ENCODE results near the gene C14orf39. TPM values are rescaled to one million over a fixed set of nuclear protein-coding genes. Genes with fewer than 3 reads are reported as not detected.
"Not testable (repeated sequence)": the region's sequence is repeated elsewhere in the genome, so short reads cannot be mapped to it uniquely, and the experiment has no call there.

C14orf39 gene
- total RNA-seq, 1 donor from 2014 or later, result not detected

- DNase-seq (no peak), ATAC-seq (ENCODE audit: poor library complexity) (no peak)
- intact Hi-C loops (cut with DNase I), result no loop called here
Observed at GRCh38 chr14:60505448-60505847, 19.6 kb upstream of the C14orf39 start.

DNA sequence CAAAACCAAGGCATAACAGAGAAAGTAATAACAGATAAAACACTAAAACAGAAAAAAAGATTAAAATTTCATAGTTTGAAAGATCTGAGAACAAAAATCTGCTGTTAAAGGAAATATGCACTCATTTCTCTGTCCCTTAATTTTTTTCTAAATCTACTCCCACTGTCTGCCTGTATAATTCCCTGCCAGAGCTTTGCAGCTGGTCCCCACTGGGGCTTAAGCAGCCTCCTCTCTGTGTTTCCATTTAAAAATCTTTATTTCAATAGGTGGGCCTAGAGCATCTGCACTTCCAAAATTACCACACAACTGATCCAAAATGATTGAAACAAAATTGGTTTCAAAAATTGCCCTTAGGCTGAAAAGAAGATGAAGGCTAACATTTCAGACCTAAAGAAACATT is 16.7 kb upstream of the C14orf39 start:
- ATAC-seq (ENCODE audit: poor library complexity) (no peak), DNase-seq (no peak)
- intact Hi-C loops (cut with DNase I), result no loop called here

DNA sequence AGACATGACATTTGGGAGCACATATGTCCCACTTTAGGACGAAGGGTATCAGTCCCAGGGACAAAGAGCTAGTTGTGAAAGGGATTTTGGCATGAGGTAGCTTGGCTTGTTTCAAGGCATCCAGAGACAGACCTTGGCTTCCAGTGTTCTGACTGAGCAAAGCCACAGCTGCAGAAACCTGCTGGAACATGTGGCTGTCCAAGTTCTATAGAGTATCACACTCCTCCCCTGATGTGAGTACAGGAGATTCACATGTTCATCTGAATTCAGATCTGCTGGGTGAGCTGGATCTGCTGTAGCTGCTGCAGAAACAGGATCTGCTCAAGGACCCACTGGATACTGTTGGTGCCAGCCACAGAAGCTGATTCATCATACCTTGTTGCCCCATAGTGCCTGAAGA is 10.1 kb upstream of the C14orf39 start:
- intact Hi-C loops (cut with DNase I), result no loop called here
- no peak for DNase-seq
- no peak for ATAC-seq (ENCODE audit: poor library complexity)

DNA sequence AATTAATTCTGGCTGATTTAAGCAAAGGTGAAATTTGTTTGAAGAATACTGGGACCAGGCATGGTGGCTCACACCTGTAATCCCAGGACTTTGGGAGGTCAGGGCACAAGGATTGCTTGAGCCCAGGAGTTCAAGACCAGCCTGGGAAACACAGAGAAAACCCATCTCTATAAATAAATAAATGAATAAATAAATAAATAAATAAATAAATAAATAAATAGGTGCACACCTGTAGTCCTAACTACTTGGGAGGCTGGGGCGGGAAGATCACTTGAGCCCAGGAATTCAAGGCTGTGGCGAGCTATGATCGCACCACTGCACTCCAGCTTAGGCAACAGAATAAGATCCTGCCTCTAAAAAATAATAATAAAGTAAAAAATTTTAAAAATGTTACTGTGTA is 4.4 kb upstream of the C14orf39 start:
- intact Hi-C loops (cut with DNase I), result no loop called here
- ATAC-seq (ENCODE audit: poor library complexity) (no peak), DNase-seq (no peak)

- DNase-seq (no peak), ATAC-seq (ENCODE audit: poor library complexity) (no peak)
- intact Hi-C loops (cut with DNase I), result no loop called here
Observed at GRCh38 chr14:60488175-60488574, 2.3 kb upstream of the C14orf39 start.

- no peak for DNase-seq
- no peak for ATAC-seq (ENCODE audit: poor library complexity)
- intact Hi-C loops (cut with DNase I), result no loop called here
Observed at GRCh38 chr14:60487211-60487610, 1.3 kb upstream of the C14orf39 start.

DNA sequence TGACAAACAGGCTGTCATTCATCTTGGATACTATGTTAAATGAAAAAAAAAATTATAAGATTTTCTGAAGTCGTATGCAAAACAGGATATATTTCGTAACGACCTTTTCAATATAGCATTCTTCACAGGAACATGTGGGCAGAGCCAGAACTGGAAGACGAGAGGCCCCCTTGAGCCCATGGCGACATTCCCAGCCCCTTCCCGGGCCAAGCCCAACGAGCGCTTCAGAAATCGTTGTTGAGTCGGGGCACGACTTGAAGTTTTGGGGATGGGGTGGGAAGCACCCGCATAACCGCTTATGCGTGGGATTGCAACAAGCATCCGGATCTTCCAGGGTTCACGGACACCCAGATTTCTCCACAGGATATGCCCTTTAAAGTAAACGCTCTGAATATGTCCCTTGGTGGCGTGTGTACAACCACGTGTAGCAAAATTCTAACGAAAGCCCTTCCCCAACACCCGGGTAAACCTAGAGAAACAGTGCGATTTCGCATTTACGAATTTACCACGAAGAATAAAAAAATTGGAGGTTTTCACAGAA is 736 bp downstream of the C14orf39 start:
- ATAC-seq (ENCODE audit: poor library complexity), result no peak

GRCh38 chr14:60482743-60483142 is 3.1 kb downstream of the C14orf39 start:
- ATAC-seq (ENCODE audit: poor library complexity) (no peak), DNase-seq (no peak)
- intact Hi-C loops (cut with DNase I), result no loop called here

More for the DNA sequence above, 736 bp downstream of the C14orf39 start:
- no peak for DNase-seq
- intact Hi-C loops (cut with DNase I), result no loop called here

DNA sequence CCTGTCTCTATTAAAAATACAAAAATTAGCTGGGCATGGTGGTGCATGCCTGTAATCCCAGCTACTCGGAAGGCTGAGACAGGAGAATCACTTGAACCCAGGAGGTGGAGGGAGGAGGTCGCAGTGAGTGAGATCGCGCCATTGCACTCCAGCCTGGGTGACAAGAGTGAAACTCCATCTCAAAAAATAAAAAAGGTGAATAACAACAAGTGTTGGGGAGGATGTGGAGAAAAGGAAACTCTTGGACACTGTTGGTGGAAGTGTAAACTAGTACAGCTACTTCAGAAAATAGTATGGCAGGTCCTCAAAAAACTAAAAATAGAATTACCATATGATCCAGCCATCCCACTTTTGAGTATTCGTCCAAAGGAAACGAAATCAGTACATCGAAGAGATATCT is 5.6 kb downstream of the C14orf39 start:
- intact Hi-C loops (cut with DNase I), result not testable (repeated sequence)

DNA sequence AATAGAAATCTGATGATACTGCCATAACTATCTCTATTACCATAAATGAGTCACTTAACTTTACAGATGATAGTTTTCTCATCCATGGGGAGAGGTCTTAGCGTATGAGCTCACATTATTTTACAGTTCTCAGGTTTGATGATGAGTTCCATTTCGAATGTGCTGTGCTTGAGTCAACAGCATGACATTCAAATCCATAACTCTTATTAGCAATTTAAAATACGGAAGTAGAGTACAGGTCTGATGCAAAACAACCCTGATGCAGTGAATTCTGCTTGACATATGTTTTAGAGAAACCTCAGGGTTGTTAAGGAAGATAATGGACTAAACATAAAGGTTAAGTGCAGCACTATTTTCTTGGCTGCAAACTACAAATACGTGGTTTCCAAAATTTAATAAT is 30.0 kb downstream of the C14orf39 start:
- ATAC-seq (ENCODE audit: poor library complexity) (no peak), DNase-seq (no peak)
- intact Hi-C loops (cut with DNase I), result no loop called here

More for the DNA sequence above, 5.6 kb downstream of the C14orf39 start:
- not testable (repeated sequence) for ATAC-seq (ENCODE audit: poor library complexity); DNase-seq

- intact Hi-C loops (cut with DNase I), result no loop called here
Observed at GRCh38 chr14:60430276-60430675, 55.6 kb downstream of the C14orf39 start.

DNA sequence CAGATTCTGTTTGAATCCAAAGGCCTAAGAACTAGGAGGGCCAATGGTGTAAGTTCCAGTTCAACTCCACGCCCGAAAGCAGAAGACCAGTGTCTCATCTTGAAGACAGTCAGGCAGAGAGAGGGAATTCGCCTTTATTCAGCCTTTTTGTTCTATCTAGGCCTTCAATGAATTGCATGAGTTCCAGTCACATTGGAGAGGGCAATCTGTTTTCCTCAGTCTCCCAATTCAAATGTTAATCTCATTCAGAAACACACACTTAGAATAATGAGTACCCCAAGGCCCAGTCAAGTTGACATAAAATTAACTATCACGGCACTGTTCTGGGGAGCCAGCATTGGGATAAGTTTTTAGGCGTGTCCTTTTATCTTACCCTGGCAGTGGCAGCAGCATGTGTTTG is 65.8 kb downstream of the C14orf39 start:
- ATAC-seq (ENCODE audit: poor library complexity), result no peak
- intact Hi-C loops (cut with DNase I), result no loop called here
- DNase-seq, result no peak

More at GRCh38 chr14:60430276-60430675, 55.6 kb downstream of the C14orf39 start:
- no peak for DNase-seq
- no peak for ATAC-seq (ENCODE audit: poor library complexity)

- ATAC-seq (ENCODE audit: poor library complexity); intact Hi-C loops (cut with DNase I); DNase-seq: not testable (repeated sequence)
Observed at GRCh38 chr14:60397550-60397949, 88.3 kb downstream of the C14orf39 start.

DNA sequence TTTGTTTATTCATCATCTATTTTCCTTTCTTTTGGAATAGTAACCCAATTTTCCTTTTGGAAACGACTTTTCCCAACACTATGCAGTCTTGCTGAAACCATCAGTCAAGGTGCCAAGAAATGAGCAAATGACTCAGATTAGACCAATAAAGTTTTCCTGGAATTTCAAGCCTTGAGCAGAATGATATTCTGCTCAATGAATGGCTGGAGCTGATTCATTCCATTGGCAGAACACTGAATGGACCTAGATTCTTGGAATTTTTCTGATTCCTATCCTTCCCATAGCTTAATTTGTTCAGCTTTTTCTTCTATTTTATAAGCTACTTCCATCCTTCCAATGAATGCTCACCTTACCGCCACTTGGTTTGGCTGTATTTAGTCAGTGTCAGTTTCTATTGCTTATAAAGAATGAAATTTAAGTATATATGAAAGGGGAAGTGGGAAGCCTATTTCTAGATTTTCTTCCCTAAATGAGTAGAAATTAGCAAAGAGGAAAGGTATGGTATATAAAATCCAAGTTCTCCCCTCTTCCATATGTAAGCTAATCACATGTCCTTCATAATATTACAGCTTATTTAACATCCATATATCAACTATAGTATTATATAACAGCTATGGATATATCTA is 89.0 kb downstream of the C14orf39 start:
- ATAC-seq (ENCODE audit: poor library complexity) (no peak), DNase-seq (no peak)
- intact Hi-C loops (cut with DNase I), result no loop called here

Other genes with a start within 250 kb of the C14orf39 start
- gene PPM1A, start 236.8 kb downstream of the C14orf39 start, total RNA-seq, result 116 TPM
- gene SIX6, start 23.1 kb upstream of the C14orf39 start, total RNA-seq, result not detected
- not detected for gene SIX1, start 163.4 kb upstream of the C14orf39 start, total RNA-seq
- gene SIX4, start 238.3 kb upstream of the C14orf39 start, total RNA-seq, result 1.6 TPM
- gene MNAT1, start 248.7 kb upstream of the C14orf39 start, total RNA-seq, result 24.3 TPM